ENCODE data around the gene FGF3.

DNA sequence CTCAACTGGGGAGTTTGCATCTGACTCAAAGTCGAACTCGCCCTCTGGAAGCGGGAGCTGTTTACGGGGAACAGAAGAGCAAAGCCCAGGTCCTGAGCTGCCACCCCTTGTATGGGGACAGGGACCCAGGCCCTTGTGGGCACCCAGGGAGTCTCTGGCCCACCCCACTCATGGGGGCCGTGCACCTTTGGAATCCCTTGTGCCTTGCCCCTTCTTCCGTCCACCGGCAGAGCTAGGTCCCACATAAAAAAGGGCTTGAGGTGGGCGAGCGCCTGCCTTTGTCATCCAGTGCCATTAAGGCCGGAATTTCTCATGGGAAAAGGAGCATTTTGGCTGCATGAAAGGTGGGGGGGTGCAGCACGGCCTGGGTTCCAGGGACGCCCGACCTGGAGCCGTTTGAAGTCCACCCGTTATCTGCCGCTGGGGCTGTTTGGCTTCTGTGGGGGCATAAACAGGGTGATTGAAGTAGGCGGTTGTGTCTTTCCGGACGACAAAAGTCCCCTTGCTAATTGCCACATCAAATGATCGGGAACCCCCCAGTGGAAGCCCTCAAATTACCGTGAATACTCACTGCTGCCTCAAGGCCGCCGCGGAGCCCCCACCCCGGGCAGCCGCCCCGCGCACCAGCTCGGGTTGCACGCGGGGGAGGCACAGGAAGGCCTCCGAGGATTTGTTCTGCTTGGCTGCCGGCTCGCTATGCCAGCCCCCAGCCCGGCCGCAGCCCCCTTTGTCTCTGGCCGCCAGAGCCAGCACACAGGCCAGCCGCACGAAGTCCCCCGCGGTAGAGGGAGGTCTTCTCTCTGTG is 49.0 kb upstream of the FGF3 start:
- TF ChIP-seq POLR2AphosphoS5 (IDR thresholded peaks at IDR 0.05), result no peak
- no peak for TF ChIP-seq CTCF (IDR thresholded peaks at IDR 0.05 in 8 of 11, conservative IDR thresholded peaks at IDR 0.05 in 3 of 11)

All from spleen (tissue), 7 donors.